Neuronal stem cell (in vitro differentiated cells): ENCODE data around the gene STAP1.

Source experiments
- DNase-seq: peaks from one replicate; pipeline ENCODE4 v3.0.0-alpha.2; 2013; ENCODE audit warnings: low spot score
- H2AFZ ChIP-seq: one replicate; pipeline ENCODE4 v1.6.1; 2013; ENCODE audit warnings: mild to moderate bottlenecking, low read length, inconsistent platforms
- H2AK5ac ChIP-seq: 2 replicates; pipeline ENCODE4 v1.6.1; 2013; ENCODE audit warnings: low read depth, mild to moderate bottlenecking, inconsistent platforms, low read length, moderate library complexity, mixed read lengths
- H2BK120ac ChIP-seq: 2 replicates; pipeline ENCODE4 v1.6.1; 2013; ENCODE audit warnings: low read depth, mild to moderate bottlenecking, inconsistent platforms, low read length, moderate library complexity, mixed read lengths
- H2BK12ac ChIP-seq: one replicate; pipeline ENCODE4 v1.6.1; 2013; ENCODE audit warnings: low read length, inconsistent platforms
- H2BK15ac ChIP-seq: 2 replicates; pipeline ENCODE4 v1.6.1; 2013; ENCODE audit warnings: mild to moderate bottlenecking, low read length, inconsistent platforms, mixed read lengths
- H2BK5ac ChIP-seq: one replicate; pipeline ENCODE4 v1.6.1; 2013; ENCODE audit warnings: inconsistent platforms, mild to moderate bottlenecking, low read length, moderate library complexity
- H3K14ac ChIP-seq: one replicate; pipeline ENCODE4 v1.6.1; 2013; ENCODE audit warnings: low read length, inconsistent platforms
- H3K18ac ChIP-seq: 2 replicates; pipeline ENCODE4 v1.6.1; 2013; ENCODE audit warnings: low read length, inconsistent platforms
- H3K23ac ChIP-seq: 2 replicates; pipeline ENCODE4 v1.6.1; 2013; ENCODE audit warnings: low read depth, mild to moderate bottlenecking, mixed read lengths, low read length, inconsistent platforms; ENCODE audit not compliant: poor library complexity
- H3K27ac ChIP-seq: replicated peaks from 3 replicates; pipeline ENCODE4 v1.5.1; 2013; ENCODE audit warnings: low read length, inconsistent platforms
- H3K27me3 ChIP-seq, 3 experiments: 2 replicates each; pipeline ENCODE4 v1.6.1; 2013; ENCODE audit warnings: low read length in 3 of 3, mild to moderate bottlenecking in 2 of 3, inconsistent platforms in 1 of 3, low read depth in 1 of 3, mixed read lengths in 1 of 3, moderate library complexity in 1 of 3; ENCODE audit not compliant: control insufficient read depth in 3 of 3, insufficient read depth in 3 of 3
- H3K36me3 ChIP-seq, 2 donors: replicated peaks in 1 of 2; 2 replicates each; pipeline ENCODE4 v1.6.1; 2013; ENCODE audit warnings: low read length in 2 of 2; ENCODE audit not compliant: control insufficient read depth in 2 of 2, insufficient read depth in 2 of 2
- H3K4ac ChIP-seq: 2 replicates; pipeline ENCODE4 v1.6.1; 2013; ENCODE audit warnings: inconsistent platforms, mild to moderate bottlenecking, low read length, moderate library complexity
- H3K4me1 ChIP-seq, 2 donors: 1 replicate in 1 of 2; 2 replicates in 1 of 2; pipeline ENCODE4 v1.6.1; 2013; ENCODE audit warnings: low read length in 2 of 2, low read depth in 1 of 2; ENCODE audit not compliant: control insufficient read depth in 2 of 2, insufficient read depth in 1 of 2
- H3K4me2 ChIP-seq: one replicate; pipeline ENCODE4 v1.6.1; 2013; ENCODE audit warnings: mild to moderate bottlenecking, low read length, inconsistent platforms; ENCODE audit not compliant: insufficient read depth, poor library complexity, severe bottlenecking
- H3K4me3 ChIP-seq, 2 donors: 2 replicates each; pipeline ENCODE4 v1.5.1; 2013; ENCODE audit warnings: low read length in 2 of 2, mild to moderate bottlenecking in 2 of 2, inconsistent platforms in 1 of 2, moderate library complexity in 1 of 2
- H3K79me1 ChIP-seq: one replicate; pipeline ENCODE4 v1.6.1; 2013; ENCODE audit warnings: low read depth, mild to moderate bottlenecking, inconsistent platforms, low read length, moderate library complexity
- H3K9ac ChIP-seq: one replicate; pipeline ENCODE4 v1.6.1; 2013; ENCODE audit warnings: mild to moderate bottlenecking, low read depth, low read length, inconsistent platforms; ENCODE audit not compliant: poor library complexity
- H3K9me3 ChIP-seq, 2 donors: replicated peaks in 1 of 2; 2 replicates each; pipeline versions ENCODE3 to v1.6.1; 2013; ENCODE audit warnings: low read length in 2 of 2, mild to moderate bottlenecking in 2 of 2, inconsistent platforms in 1 of 2, low read depth in 1 of 2, mixed read lengths in 1 of 2, moderate library complexity in 1 of 2; ENCODE audit not compliant: control insufficient read depth in 2 of 2, insufficient read depth in 1 of 2
- H4K8ac ChIP-seq: one replicate; pipeline ENCODE4 v1.6.1; 2013; ENCODE audit warnings: low read depth, mild to moderate bottlenecking, inconsistent platforms, low read length, moderate library complexity
- H4K91ac ChIP-seq: one replicate; pipeline ENCODE4 v1.6.1; 2013; ENCODE audit warnings: low read length, low read depth, mild to moderate bottlenecking, inconsistent platforms; ENCODE audit not compliant: poor library complexity
- WGBS, 2 donors: extraction: QIAGEN DNeasy Blood & Tissue Kit; methylation state at CpG; one replicate each; pipeline ENCODE4 v1.1.7; 2013; ENCODE audit warnings: missing lambda C conversion rate in 2 of 2, mixed read lengths in 1 of 2; ENCODE audit not compliant: insufficient read length in 2 of 2, insufficient replicate concordance in 1 of 2; ENCODE audit errors: extremely low coverage in 2 of 2; 5-methylcytosine and 5-hydroxymethylcytosine counted together

STAP1 gene

DNA sequence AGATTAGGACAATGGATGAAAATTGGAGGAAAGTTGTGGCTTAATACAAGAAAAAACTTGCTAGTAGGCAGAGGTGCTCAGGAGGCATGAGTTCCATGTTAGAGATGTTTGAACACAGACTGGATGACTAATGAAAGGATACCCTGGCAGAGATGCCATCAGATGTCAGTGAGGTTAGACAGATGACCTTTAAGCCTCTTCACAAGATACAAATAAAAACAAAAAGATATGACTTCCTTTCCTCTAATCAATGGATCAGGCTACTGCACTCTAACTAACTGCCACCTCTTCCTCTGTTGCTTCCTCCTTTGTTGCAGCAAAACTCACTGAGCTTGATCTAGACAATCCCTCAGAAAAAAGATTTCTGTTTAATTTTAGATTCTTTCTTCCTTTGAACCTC is 14.7 kb downstream of the STAP1 start:
- DNase-seq = no peak

DNA sequence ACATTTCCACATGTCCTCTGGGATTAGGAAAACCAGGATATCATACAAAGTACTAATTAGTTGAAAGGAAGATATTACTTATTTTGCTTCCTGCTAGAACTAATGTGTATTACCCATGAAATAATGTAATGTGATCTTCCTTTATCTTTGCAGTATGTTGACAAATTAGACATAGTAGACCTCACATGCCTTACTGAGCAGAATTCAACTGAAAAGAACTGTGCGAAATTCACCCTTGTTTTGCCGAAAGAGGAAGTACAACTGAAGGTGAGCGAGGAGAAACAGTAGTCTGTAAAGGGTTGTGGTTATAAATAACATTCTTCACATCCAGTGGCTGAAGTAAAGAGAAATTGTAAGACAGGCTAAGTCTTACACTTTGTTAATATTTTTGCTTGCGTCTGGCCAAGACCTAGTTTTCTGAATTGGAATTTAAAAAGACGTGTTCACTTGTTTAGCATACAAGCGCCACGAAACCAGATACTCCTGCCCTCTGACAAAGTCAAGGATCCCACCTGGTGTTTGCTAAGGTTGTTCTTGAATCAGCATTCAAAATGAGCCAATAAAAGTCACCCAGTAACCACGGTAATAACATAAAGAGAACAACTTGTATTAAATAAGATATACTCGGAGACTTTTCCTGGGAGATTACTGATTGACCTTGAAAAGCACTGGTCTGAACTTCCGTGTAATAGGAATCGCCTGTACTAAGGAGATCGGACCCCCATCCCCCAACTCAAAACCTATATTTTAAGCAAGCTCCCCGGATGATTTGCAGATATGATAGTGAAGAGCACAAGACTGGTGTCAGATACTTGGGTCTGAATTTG is 16.9 kb downstream of the STAP1 start:
- Histone ChIP-seq H4K8ac (no peak overlapping the region), H3K18ac (no peak overlapping the region), H3K4me1 (no peaks in the 10 kb centered on the region), H3K9ac (no peak overlapping the region), H2BK12ac (no peak overlapping the region), H3K36me3 (no peaks in the 10 kb centered on the region), H2AFZ (no peak overlapping the region), H3K79me1 (no peaks in the 10 kb centered on the region), H3K4me3 (no peak overlapping the region), H2BK120ac (no peak overlapping the region), H2AK5ac (no peak overlapping the region), H3K9me3 (no peaks in the 10 kb centered on the region), H4K91ac (no peak overlapping the region), H3K4ac (no peak overlapping the region), H2BK15ac (no peak overlapping the region), H3K4me2 (no peak overlapping the region), H3K23ac (no peak overlapping the region), H2BK5ac (no peak overlapping the region), H3K14ac (no peak overlapping the region), H3K27me3 (no peaks in the 10 kb centered on the region), H3K27ac (no peak overlapping the region)
- no peak for DNase-seq
- WGBS, 2 donors = no CpG with 5 or more reads among the region's 13 CpGs

More for the DNA sequence above, 14.7 kb downstream of the STAP1 start:
- no peak overlapping the region for H3K27ac ChIP-seq
- H3K9ac ChIP-seq = no peak overlapping the region
- no peak overlapping the region for H3K23ac ChIP-seq
- H2BK5ac ChIP-seq = no peak overlapping the region
- H4K91ac ChIP-seq = no peak overlapping the region
- no peak overlapping the region for H2BK15ac ChIP-seq
- H3K36me3 ChIP-seq = no peaks in the 10 kb centered on the region
- H2AK5ac ChIP-seq = no peak overlapping the region
- no peaks in the 10 kb centered on the region for H3K27me3 ChIP-seq
- H3K18ac ChIP-seq = no peak overlapping the region
- no peak overlapping the region for H3K4me2 ChIP-seq
- H4K8ac ChIP-seq = no peak overlapping the region
- no peak overlapping the region for H3K14ac ChIP-seq
- no peaks in the 10 kb centered on the region for H3K79me1 ChIP-seq
- H3K4ac ChIP-seq = no peak overlapping the region
- no peaks in the 10 kb centered on the region for H3K9me3 ChIP-seq
- no peak overlapping the region for H2BK12ac ChIP-seq
- H2AFZ ChIP-seq = peak overlapping the region; percentile 12
- H3K4me1 ChIP-seq = no peaks in the 10 kb centered on the region
- no peak overlapping the region for H3K4me3 ChIP-seq
- H2BK120ac ChIP-seq = no peak overlapping the region

DNA sequence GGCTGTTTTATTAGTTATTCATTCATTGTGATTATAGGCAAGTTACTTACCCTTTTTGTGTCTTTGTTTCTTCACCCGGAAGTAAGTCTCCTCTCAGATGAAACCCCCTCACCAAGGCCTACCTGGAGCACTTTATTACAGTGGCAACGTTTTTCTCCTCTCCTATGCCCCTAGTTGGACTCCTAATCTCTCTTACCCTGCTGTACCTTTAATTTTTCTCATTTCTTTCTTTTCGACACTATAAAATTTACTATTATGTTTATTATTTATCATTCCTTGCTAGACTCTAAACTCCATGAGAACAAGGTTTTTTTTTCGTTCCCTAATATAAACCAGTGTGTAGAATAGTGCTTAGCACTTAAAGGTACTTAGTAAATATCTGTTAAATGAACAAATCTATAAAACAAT is 17.5 kb downstream of the STAP1 start:
- 100% methylated on average over 1 of the region's 4 CpGs for WGBS, 2 donors
- no peak for DNase-seq
- Histone ChIP-seq H4K91ac (no peak overlapping the region), H3K23ac (no peak overlapping the region), H2BK15ac (no peak overlapping the region), H3K4ac (no peak overlapping the region), H2BK12ac (no peak overlapping the region), H3K4me1 (no peaks in the 10 kb centered on the region), H3K27me3 (no peaks in the 10 kb centered on the region), H3K14ac (no peak overlapping the region), H2AFZ (no peak overlapping the region), H2BK120ac (no peak overlapping the region), H3K4me3 (no peak overlapping the region), H3K9me3 (no peaks in the 10 kb centered on the region), H4K8ac (no peak overlapping the region), H3K79me1 (no peaks in the 10 kb centered on the region), H3K9ac (no peak overlapping the region), H3K4me2 (no peak overlapping the region), H3K27ac (no peak overlapping the region), H3K36me3 (no peaks in the 10 kb centered on the region), H2AK5ac (no peak overlapping the region), H3K18ac (no peak overlapping the region), H2BK5ac (no peak overlapping the region)

DNA sequence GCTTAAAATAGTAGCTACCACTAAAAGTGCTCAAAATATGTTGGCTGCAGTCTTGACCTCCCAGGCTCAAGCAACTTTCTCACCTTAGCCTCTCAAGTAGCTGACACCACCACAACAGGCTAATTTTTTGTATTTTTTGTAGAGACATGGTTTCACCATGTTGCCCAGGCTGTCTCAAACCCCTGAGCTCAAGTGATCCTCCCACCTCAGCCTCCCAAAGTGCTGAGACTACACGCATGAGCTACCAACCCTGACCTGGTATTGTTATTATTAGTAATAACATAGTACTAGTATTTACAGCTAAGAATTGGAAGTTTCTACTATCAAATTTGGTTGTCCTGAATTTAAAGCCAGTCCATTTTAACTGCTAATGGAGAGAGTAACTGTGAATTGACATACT is 18.0 kb downstream of the STAP1 start:
- no peak overlapping the region for H4K8ac ChIP-seq
- no peak overlapping the region for H3K27ac ChIP-seq
- H2BK120ac ChIP-seq = no peak overlapping the region
- no peak overlapping the region for H2BK15ac ChIP-seq
- no peak overlapping the region for H2AFZ ChIP-seq
- H3K4ac ChIP-seq = no peak overlapping the region
- H3K4me1 ChIP-seq = no peaks in the 10 kb centered on the region
- H3K9ac ChIP-seq = no peak overlapping the region
- H4K91ac ChIP-seq = no peak overlapping the region
- no peak overlapping the region for H2BK12ac ChIP-seq
- no peak overlapping the region for H3K18ac ChIP-seq
- DNase-seq = no peak
- no peak overlapping the region for H2AK5ac ChIP-seq
- no peak overlapping the region for H3K23ac ChIP-seq
- H3K36me3 ChIP-seq = no peaks in the 10 kb centered on the region
- H2BK5ac ChIP-seq = no peak overlapping the region
- H3K14ac ChIP-seq = no peak overlapping the region
- H3K4me2 ChIP-seq = no peak overlapping the region
- WGBS, 2 donors = no CpG with 5 or more reads among the region's 1 CpG
- H3K9me3 ChIP-seq = no peaks in the 10 kb centered on the region
- H3K4me3 ChIP-seq = no peak overlapping the region
- no peaks in the 10 kb centered on the region for H3K79me1 ChIP-seq
- no peaks in the 10 kb centered on the region for H3K27me3 ChIP-seq
